NCI-H1930 (cell line): ENCODE results near the gene PGPEP1.

Experiments used
- DNase-seq, 2 experiments: peaks; one replicate each; lab custom pipeline; 2025; lab: John Stamatoyannopoulos, UW

Gene PGPEP1

DNA sequence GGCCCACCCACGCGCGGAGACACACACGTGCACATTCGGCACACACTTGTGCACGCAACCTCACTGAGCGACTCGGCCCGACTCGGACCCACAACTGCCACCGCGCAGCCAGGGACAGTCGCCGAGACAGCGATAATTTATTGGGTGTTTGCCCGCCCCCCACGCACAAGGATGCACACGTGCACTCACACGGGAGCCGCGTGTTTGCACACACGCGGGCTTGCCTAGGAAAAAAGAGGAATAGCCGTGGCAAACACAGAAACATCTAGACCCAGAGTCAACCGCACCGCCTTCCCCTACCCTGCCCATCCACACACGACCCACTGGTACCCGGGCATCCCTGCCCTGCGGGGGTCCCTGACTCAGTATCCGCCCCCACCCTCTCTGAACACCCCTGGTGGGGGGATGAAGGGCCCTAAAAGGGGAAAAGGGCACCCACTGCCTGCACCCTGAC is 77.7 kb downstream of the PGPEP1 start:
- no peak for DNase-seq

DNA sequence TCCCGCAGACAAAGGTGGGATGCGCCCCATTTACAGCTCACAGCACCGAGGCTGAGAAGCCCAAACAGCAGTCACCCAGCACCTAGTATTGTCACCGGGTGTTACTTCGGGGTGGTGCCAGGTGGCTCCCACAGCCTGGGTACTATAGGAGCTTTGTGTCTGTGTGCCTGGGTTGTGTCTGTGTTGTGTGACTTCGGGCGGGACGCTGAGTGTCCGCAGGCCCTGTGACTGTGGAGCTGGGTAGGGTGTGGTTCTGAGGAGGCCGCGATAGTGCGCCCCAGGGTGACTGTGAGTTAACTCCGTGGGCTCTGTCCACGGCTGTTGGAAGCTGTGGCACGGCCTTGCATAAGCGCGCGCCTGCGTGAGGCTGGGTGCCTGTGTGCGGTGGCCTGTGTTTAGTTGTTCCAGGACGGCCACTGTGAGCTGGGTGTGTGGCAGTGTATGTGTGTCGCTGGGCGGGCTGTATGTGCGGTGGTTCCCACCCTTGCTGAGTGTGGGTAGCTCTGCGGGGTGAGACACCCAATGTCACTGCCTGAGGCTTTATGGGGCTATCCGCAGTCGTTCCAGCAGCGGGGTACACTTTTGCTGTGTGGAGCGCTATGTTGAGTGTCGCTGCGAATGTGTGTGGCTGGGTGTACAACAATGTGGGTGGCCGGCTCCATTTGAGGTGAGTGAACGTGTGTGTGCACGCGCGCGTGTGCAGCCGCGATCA is 78.2 kb downstream of the PGPEP1 start:
- no peak for DNase-seq

DNA sequence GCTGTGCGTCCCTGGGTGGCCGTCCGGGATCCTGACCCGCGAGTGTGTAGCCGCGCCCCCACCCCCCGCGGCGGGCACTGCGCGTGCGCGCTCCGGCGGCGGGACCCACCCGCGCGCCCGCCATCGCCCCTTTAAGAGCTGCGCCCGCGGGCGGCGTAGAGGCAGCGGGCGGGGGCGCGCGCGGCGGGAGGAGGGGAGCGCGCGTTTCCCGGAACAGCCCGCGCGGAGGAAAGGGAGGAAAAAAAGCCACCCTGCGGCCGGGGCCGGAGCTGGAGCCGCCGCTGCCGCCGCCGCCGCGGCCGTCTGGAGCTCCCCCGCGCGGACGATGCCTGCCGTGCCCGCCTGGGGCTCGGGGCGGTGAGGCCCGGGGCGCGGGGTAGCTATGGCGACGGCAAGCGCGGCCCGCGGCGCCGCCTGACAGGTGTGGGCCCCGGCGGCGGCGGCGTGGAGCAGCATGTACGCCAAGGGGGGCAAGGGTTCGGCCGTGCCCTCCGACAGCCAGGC is 78.8 kb downstream of the PGPEP1 start, which contains the start of gene SSBP4:
Gene SSBP4, plus strand, starts transcription at position 204 of the 504 bp plus-strand sequence. Its CDS starts 251 bp downstream, at position 455.
- peak; percentile 42 to 77 for DNase-seq
